Lower leg skin (tissue), 3 donors: ENCODE measurements around the gene SLC48A1.

Experiments
- CTCF ChIP-seq, 3 donors: fragments of 450-650 bp; IDR thresholded peaks; one replicate each; pipeline ENCODE4 v1.5.1; 2016; ENCODE audit warnings: antibody characterized with exemption in 3 of 3, mild to moderate bottlenecking in 3 of 3, moderate library complexity in 2 of 3
- POLR2A ChIP-seq, 2 donors: fragments of 450-650 bp; IDR thresholded peaks; one replicate each; pipeline ENCODE4 v1.6.1; 2016 to 2017; ENCODE audit warnings: antibody characterized with exemption in 2 of 2, mild to moderate bottlenecking in 1 of 2, moderate library complexity in 1 of 2

- no peak for TF ChIP-seq POLR2A (IDR thresholded peaks at IDR 0.05)
- no peak for TF ChIP-seq CTCF (IDR thresholded peaks at IDR 0.05)
These were observed 44.4 kb downstream of the SLC48A1 start for GRCh38 chr12:47817272-47818006.
